Subcutaneous adipose tissue (tissue), 4 donors: ENCODE measurements around the gene CD164L2. TPM values are rescaled to one million over a fixed set of nuclear protein-coding genes. Genes with fewer than 3 reads are reported as not detected.

ENCODE experiments used
- CTCF ChIP-seq: fragments of 450-650 bp; IDR thresholded peaks from one replicate; pipeline ENCODE4 v1.5.1; 2016; ENCODE audit warnings: low read depth, mild to moderate bottlenecking, control low read depth, antibody characterized with exemption, moderate library complexity
- total RNA-seq, 4 donors: library from RNA; depleted of rRNA; stranded (reverse); fragments of >200 nt; gene quantifications; one replicate each; pipeline ENCODE4 v1.1.0, GENCODE V29; 2016

Gene CD164L2
- total RNA-seq, 4 donors from 2014 or later, result not detected

GRCh38 chr1:27356619-27357280, 26.4 kb downstream of the CD164L2 start:
- TF ChIP-seq CTCF, result no peak

- no peak for TF ChIP-seq CTCF
Measured at GRCh38 chr1:27356277-27356618, 26.9 kb downstream of the CD164L2 start.

GRCh38 chr1:27355683-27356082, 27.4 kb downstream of the CD164L2 start:
- TF ChIP-seq CTCF, result no peak

GRCh38 chr1:27353629-27354028, 29.5 kb downstream of the CD164L2 start:
- TF ChIP-seq CTCF, result no peak

GRCh38 chr1:27353166-27353565, 30.0 kb downstream of the CD164L2 start:
- TF ChIP-seq CTCF, result no peak

GRCh38 chr1:27351541-27352107, 31.5 kb downstream of the CD164L2 start:
- TF ChIP-seq CTCF, result no peak

GRCh38 chr1:27350663-27351540, 32.2 kb downstream of the CD164L2 start:
- no peak for TF ChIP-seq CTCF
